Astrocyte of the spinal cord (primary cell): Measurements from ENCODE around the gene SYP.
"Not testable (repeated sequence)": the region's sequence is repeated elsewhere in the genome, so short reads cannot be mapped to it uniquely, and the experiment has no call there.

ENCODE experiments used
- DNase-seq: peaks from one replicate; pipeline ENCODE4 v3.0.0; 2011; ENCODE audit warnings: low read depth, low spot score
- H3K4me3 ChIP-seq: 2 replicates; pipeline ENCODE4 v1.5.1; 2011; ENCODE audit warnings: low read depth, mild to moderate bottlenecking, low read length, moderate library complexity
- CTCF ChIP-seq: IDR thresholded peaks from 2 replicates; pipeline ENCODE4 v1.5.1; 2012; ENCODE audit warnings: low read depth, mild to moderate bottlenecking, low read length, inconsistent platforms
- in situ Hi-C: cut with HindIII; loops from 2 replicates; pipeline ENCODE4 v1.10.0; 2017; ENCODE audit warnings: low sequenced_read_pairs

The SYP gene

GRCh38 chrX:49161632-49162031 is 38.4 kb downstream of the SYP start:
- TF ChIP-seq CTCF: no peak
- DNase-seq: no peak
- in situ Hi-C loops: no loop called here
- no peak overlapping the region for H3K4me3 ChIP-seq

DNA sequence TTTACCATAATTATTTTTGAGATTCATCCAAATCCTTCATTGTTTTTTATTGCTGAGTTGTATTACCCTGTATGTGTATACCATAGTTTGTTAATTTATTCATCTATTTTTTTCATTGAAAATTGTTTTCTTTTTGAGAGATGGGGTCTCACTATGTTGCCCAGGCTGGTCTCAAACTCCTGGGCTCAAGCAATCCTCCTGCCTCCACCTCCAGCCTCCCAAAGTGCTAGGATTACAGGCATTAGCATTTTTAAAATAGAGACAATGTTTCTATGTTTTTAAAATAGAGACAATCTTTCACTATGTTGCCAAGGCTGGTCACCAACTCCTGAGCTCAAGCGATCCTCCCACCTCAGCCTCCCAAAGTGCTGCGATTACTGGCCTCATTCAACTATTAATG is 39.1 kb downstream of the SYP start:
- TF ChIP-seq CTCF: no peak
- in situ Hi-C loops: no loop called here
- H3K4me3 ChIP-seq: no peak overlapping the region
- no peak for DNase-seq

DNA sequence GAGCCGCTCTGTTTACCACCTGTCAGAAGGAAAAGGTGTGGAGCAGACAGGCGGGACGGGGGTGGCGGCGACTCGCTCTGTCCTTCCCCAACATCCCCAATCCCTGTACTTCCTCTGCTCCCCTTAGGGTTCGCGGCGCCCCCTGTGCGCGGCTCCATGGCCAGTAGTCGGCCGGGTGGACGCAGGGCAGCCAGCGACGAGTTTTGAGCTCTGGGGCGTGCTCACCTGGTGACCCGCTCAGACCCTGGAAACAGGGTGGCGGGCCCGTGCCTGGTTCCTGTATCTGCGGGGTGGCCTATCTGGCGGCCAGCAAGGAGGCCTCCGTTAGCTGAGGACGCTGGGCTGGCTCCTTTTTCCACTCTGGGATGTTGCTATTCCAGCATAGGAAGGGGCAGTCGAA is 42.8 kb downstream of the SYP start:
- TF ChIP-seq CTCF: no peak
- in situ Hi-C loops: no loop called here

GRCh38 chrX:49155900-49156837 is 43.8 kb downstream of the SYP start:
- peak overlapping the region; percentile 43 for H3K4me3 ChIP-seq
- peak; percentile 86 for DNase-seq
- TF ChIP-seq CTCF: peak; percentile 52
- in situ Hi-C loops: no loop called here

More for the DNA sequence above, 42.8 kb downstream of the SYP start:
- H3K4me3 ChIP-seq: no peak overlapping the region
- no peak for DNase-seq

DNA sequence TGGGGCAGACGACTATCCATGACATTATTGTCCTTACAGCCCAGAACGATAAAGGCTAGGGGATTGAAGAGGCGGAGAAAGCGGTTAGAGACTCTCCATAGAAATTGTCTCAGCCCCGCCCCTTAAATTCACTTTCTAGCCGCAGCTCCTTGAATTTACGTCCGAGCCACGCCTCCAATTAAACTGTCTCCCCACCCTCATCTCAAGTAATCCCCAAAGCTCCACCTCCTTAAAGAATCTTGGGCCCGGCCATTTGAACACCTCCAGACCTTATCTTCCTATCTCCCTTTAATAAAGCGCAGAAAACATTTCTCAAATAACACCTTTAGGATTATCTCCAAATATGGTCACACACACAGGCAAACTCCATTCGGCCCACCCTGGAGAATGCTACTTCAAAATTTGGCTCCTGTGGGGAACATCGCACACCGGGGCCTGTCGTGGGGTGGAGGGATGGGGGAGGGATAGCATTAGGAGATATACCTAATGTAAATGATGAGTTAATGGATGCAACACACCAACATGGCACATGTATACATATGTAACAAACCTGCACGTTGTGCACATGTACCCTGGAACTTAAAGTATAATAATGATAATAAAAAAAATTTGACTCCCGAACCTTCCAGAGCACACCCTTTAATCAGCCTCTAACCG is 44.6 kb downstream of the SYP start:
- H3K4me3 ChIP-seq: peak overlapping the region; percentile 43
- TF ChIP-seq CTCF: no peak
- in situ Hi-C loops: no loop called here
- peak; percentile 80 for DNase-seq

GRCh38 chrX:49153467-49153866 is 46.5 kb downstream of the SYP start:
- no peak overlapping the region for H3K4me3 ChIP-seq
- no peak for TF ChIP-seq CTCF
- in situ Hi-C loops: no loop called here
- no peak for DNase-seq

- H3K4me3 ChIP-seq, in situ Hi-C loops, DNase-seq: not testable (repeated sequence)
Measured at GRCh38 chrX:49149291-49149690, 50.7 kb downstream of the SYP start.

- in situ Hi-C loops, DNase-seq, H3K4me3 ChIP-seq: not testable (repeated sequence)
Measured at GRCh38 chrX:49148390-49149100, 51.4 kb downstream of the SYP start.
